Left ventricle myocardium inferior (tissue), 1 donor: Measurements from ENCODE around the gene KCNJ16. TPM values are rescaled to one million over a fixed set of nuclear protein-coding genes. Genes with fewer than 3 reads are reported as not detected.

ENCODE experiments used
- DNase-seq: peaks from one replicate; pipeline ENCODE4 v3.0.0-alpha.2; 2020
- H3K27ac ChIP-seq: fragments of 200-600 bp; replicated peaks from 2 replicates; pipeline ENCODE4 v1.8.0; 2021
- H3K27me3 ChIP-seq: fragments of 200-600 bp; 2 replicates; pipeline ENCODE4 v1.8.0; 2021; ENCODE audit warnings: low read depth
- H3K36me3 ChIP-seq: fragments of 200-600 bp; 2 replicates; pipeline ENCODE4 v1.8.0; 2021
- H3K4me1 ChIP-seq: fragments of 200-600 bp; 2 replicates; pipeline ENCODE4 v1.8.0; 2021
- H3K4me3 ChIP-seq: fragments of 200-600 bp; 2 replicates; pipeline ENCODE4 v1.8.0; 2021; ENCODE audit warnings: mild to moderate bottlenecking, moderate library complexity
- H3K9me3 ChIP-seq: fragments of 200-600 bp; replicated peaks from 2 replicates; pipeline ENCODE4 v1.8.0; 2021
- intact Hi-C: fragments of 100-400 bp; cut with micrococcal nuclease; formaldehyde crosslinking; loops from one replicate; pipeline ENCODE4 v1.11.0; 2022
- total RNA-seq: library from RNA; stranded (reverse); fragmentation: NEBNext Ultra II Directional; extraction: Animal tissue kit (Norgen Biotek cat#: 25700); gene quantifications from one replicate; pipeline ENCODE4 v1.2.1, GENCODE V29; 2021
- TF ChIP-seq, protein P1 (sequence below): fragments of 200-600 bp; IDR thresholded peaks from 2 replicates; pipeline ENCODE4 v1.8.0; 2021; ENCODE audit warnings: antibody characterized with exemption, mild to moderate bottlenecking, borderline replicate concordance
- donor health status: DM: no; HTN: yes; CAD: no; lungs with severe emphysema.

The KCNJ16 gene
- total RNA-seq, 1 donor from 2014 or later, result not detected

DNA sequence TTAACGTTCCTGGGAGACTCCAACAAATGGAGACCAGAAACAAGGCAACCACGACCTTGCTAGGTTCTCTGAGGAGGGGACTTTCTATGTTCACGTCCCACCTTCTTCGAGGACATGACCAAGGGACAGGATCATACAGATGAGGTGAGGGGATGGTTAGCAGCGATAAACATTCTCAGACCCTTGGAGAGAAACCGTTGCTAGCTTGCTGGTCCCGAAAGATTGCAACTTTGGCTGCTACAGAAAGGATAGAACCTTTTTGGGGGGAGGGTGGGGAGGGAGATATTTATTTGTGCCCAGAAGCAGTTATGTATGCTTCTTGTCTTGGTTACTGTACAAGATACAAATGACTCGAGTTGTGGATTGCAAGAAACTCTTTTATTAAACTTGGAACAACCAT is 59.0 kb downstream of the KCNJ16 start:
- Histone ChIP-seq H3K36me3 (no peaks in the 10 kb centered on the region), H3K27ac (no peak overlapping the region), H3K4me1 (peaks cover 22% of the 10 kb centered on the region), H3K4me3 (no peak overlapping the region), H3K27me3 (no peaks in the 10 kb centered on the region), H3K9me3 (no peaks in the 10 kb centered on the region)
- no peak for DNase-seq
- TF ChIP-seq, protein P1, sequence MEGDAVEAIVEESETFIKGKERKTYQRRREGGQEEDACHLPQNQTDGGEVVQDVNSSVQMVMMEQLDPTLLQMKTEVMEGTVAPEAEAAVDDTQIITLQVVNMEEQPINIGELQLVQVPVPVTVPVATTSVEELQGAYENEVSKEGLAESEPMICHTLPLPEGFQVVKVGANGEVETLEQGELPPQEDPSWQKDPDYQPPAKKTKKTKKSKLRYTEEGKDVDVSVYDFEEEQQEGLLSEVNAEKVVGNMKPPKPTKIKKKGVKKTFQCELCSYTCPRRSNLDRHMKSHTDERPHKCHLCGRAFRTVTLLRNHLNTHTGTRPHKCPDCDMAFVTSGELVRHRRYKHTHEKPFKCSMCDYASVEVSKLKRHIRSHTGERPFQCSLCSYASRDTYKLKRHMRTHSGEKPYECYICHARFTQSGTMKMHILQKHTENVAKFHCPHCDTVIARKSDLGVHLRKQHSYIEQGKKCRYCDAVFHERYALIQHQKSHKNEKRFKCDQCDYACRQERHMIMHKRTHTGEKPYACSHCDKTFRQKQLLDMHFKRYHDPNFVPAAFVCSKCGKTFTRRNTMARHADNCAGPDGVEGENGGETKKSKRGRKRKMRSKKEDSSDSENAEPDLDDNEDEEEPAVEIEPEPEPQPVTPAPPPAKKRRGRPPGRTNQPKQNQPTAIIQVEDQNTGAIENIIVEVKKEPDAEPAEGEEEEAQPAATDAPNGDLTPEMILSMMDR, result no peak
- intact Hi-C loops, result no loop called here

DNA sequence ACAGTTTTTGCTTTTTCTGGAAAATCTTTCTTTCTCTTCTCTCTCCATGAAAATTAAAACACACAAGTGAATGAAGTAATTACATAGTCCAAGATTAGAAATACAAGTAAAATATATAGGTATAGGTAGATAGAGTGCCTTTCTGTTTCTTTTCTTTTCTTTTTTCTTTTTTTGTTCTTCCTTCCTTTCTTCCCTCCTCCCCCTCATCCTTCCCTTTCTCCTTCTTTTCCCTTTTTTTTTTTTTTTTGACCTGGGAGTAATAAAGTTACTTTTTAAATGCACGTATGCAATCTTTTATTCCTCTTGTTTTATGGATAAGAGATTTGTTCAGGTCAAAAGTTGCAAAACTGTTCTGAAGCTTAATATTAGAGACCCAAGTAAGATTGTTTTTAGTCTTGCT is 59.8 kb downstream of the KCNJ16 start:
- no peak for DNase-seq
- Histone ChIP-seq H3K9me3 (no peaks in the 10 kb centered on the region), H3K36me3 (no peaks in the 10 kb centered on the region), H3K4me1 (peaks cover 22% of the 10 kb centered on the region), H3K27me3 (no peaks in the 10 kb centered on the region), H3K27ac (no peak overlapping the region), H3K4me3 (no peak overlapping the region)
- intact Hi-C loops, result no loop called here
- TF ChIP-seq, protein P1, result no peak

DNA sequence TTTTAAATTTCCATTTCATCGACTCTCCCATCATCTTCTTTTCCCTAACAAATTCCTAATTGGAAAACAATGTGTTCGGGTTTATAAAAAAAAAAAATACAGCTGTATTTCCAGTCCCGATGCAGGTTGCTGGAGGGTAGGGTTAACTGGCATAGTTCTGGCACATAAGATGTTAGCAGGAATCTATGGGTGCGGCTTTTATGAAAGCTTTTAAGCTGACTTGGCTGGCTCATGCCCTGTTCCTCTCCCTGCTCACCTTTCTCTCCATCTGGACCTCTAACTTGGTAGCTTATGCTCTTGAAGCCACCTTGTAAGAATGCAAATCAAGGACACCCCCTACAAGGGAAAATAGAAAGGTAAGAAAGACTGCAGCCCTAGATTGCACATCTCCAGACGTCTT is 61.1 kb downstream of the KCNJ16 start:
- no peak overlapping the region for H3K27ac ChIP-seq
- TF ChIP-seq, protein P1, result no peak
- intact Hi-C loops, result no loop called here
- peaks cover 22% of the 10 kb centered on the region for H3K4me1 ChIP-seq
- no peaks in the 10 kb centered on the region for H3K9me3 ChIP-seq
- H3K27me3 ChIP-seq, result no peaks in the 10 kb centered on the region
- no peak overlapping the region for H3K4me3 ChIP-seq
- DNase-seq, result no peak
- no peaks in the 10 kb centered on the region for H3K36me3 ChIP-seq

DNA sequence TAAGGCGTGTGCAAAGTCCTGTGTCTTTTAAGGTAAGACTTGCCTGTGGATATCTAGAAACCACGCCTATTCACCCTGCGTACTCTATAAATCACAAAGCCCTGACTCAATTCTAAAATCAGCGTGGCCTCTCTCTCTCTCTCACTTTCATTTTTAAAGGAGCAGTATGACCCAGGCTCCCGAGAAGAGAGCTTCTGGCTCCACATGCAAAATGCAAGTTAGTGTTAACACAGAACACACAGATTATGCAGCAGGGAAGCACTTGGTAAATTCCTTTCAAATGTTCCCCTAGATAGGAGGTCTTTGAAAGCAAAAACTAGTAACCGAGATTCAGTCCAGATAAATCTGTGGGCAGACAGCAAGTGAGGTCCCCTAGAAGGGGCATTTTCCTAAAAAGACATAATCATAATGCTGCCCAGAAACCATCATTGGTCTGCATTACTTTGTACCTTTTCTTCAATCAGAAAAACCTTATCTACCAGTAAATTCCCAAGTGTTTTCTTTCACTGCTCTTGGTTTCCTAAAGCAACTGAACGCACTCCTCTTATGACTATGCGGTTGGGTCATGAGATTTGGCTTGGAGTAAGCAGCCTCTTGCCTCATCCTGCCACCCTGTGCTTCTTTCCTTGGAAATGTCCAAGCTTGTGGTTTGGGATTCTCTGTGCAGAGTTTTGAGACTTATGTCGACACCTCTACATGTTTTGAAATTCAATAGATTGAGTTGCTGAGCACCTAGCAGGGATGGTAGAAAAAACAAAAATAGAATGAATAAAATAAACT is 62.6 kb downstream of the KCNJ16 start:
- Histone ChIP-seq H3K4me1 (peaks cover 22% of the 10 kb centered on the region), H3K36me3 (no peaks in the 10 kb centered on the region), H3K27ac (peak overlapping the region; percentile 84), H3K27me3 (no peaks in the 10 kb centered on the region), H3K9me3 (no peaks in the 10 kb centered on the region), H3K4me3 (peak overlapping the region; percentile 55)
- intact Hi-C loops, result no loop called here
- no peak for DNase-seq
- TF ChIP-seq, protein P1, result no peak

DNA sequence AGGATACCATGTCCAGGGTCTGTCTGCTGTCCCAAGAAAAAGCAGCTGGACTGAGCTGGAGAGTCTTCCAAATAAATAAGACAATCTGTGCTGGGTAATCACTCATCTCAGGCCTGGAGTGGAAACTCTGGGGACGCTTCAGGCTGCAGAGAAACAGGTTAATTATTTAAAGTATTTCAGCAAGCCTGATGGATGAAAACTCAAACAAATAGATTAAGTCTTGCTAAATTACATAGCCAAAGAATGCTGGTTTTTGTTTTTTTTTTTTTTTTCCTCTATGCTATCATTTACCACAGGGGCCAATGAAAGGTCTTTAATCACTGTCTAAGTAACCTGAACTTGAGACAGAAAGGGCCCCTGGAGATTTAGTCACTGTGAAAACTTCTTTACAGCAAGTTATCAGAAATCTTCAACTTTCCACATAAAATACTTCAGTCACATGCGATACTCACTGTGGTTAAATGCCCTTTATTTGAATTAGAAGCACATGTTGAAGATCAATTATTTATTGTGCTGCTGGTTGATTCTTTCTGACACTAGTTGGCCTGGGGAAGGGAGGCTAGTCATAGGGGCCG is 63.4 kb downstream of the KCNJ16 start:
- Histone ChIP-seq H3K36me3 (no peaks in the 10 kb centered on the region), H3K27me3 (no peaks in the 10 kb centered on the region), H3K4me3 (peak overlapping the region; percentile 55), H3K27ac (peak overlapping the region; percentile 84), H3K4me1 (peaks cover 22% of the 10 kb centered on the region), H3K9me3 (no peaks in the 10 kb centered on the region)
- intact Hi-C loops, result no loop called here
- TF ChIP-seq, protein P1, result no peak
- no peak for DNase-seq
